H1 (cell line): ENCODE results near the gene C7orf25. TPM values are rescaled to one million over a fixed set of nuclear protein-coding genes. Genes with fewer than 3 reads are reported as not detected.

Experiments used
- CBX8 ChIP-seq: fragments of 300-800, 300-1000 bp; sonication (generic); IDR thresholded peaks from 2 replicates; pipeline ENCODE4 v1.7.1; 2016; ENCODE audit warnings: low read depth, low read length, borderline replicate concordance
- CHD2 ChIP-seq: IDR thresholded peaks from 2 replicates; pipeline ENCODE4 v1.6.1; 2012; ENCODE audit warnings: low read length, improper control_type of control experiment
- CTCF ChIP-seq, 3 experiments: IDR thresholded peaks; 1 replicate in 2 of 3; 2 replicates in 1 of 3; pipeline versions ENCODE4 v1.5.1 to v1.6.1; 2011; ENCODE audit warnings: low read length in 3 of 3, mild to moderate bottlenecking in 3 of 3, inconsistent platforms in 2 of 3, low read depth in 1 of 3, moderate library complexity in 1 of 3; ENCODE audit not compliant: insufficient read depth in 1 of 3; ENCODE audit errors: control extremely low read depth in 1 of 3
- FOSL1 ChIP-seq: IDR thresholded peaks from 2 replicates; pipeline ENCODE4 v1.6.1; 2011; ENCODE audit warnings: mild to moderate bottlenecking, low read depth, low read length, moderate library complexity; ENCODE audit not compliant: insufficient read depth
- MAX ChIP-seq: IDR thresholded peaks from 2 replicates; pipeline ENCODE4 v1.6.1; 2012; ENCODE audit warnings: inconsistent platforms
- POU5F1 ChIP-seq: IDR thresholded peaks from 2 replicates; pipeline ENCODE4 v1.6.1; 2011; ENCODE audit warnings: low read depth, mild to moderate bottlenecking, low read length, moderate library complexity
- SIX5 ChIP-seq: IDR thresholded peaks from 2 replicates; pipeline ENCODE4 v1.6.1; 2011; ENCODE audit warnings: mild to moderate bottlenecking, low read depth, low read length
- TAF1 ChIP-seq: IDR thresholded peaks from 2 replicates; pipeline ENCODE4 v1.6.1; 2011; ENCODE audit warnings: mild to moderate bottlenecking, low read depth, low read length
- polyA plus RNA-seq, 7 experiments: library from polyadenylated mRNA; depleted of rRNA in 3 of 7; stranded (reverse) in 5 of 7; unstranded in 2 of 7; fragments of >200 nt in 5 of 7; fragments of 200-250 nt in 2 of 7; gene quantifications; 1 replicate in 5 of 7; 2 replicates in 1 of 7; 4 replicates in 1 of 7; pipeline versions ENCODE4 v1.2.1 to v1.2.3, GENCODE V29; 2011 to 2013; ENCODE audit warnings: missing spikeins in 2 of 7, mixed read lengths in 2 of 7
- total RNA-seq: library from RNA; stranded (reverse); fragmentation: NEBNext Ultra II Directional; extraction: Animal tissue kit (Norgen Biotek cat#: 25700); gene quantifications from 2 replicates; pipeline ENCODE4 v1.2.1, GENCODE V29; 2021

The C7orf25 gene
- total and polyA plus RNA-seq, 2 of the 8 experiments (the other 6 are each of a cell fraction or from before 2014, with no cell fraction given) = 0.70 to 4.5 TPM

DNA sequence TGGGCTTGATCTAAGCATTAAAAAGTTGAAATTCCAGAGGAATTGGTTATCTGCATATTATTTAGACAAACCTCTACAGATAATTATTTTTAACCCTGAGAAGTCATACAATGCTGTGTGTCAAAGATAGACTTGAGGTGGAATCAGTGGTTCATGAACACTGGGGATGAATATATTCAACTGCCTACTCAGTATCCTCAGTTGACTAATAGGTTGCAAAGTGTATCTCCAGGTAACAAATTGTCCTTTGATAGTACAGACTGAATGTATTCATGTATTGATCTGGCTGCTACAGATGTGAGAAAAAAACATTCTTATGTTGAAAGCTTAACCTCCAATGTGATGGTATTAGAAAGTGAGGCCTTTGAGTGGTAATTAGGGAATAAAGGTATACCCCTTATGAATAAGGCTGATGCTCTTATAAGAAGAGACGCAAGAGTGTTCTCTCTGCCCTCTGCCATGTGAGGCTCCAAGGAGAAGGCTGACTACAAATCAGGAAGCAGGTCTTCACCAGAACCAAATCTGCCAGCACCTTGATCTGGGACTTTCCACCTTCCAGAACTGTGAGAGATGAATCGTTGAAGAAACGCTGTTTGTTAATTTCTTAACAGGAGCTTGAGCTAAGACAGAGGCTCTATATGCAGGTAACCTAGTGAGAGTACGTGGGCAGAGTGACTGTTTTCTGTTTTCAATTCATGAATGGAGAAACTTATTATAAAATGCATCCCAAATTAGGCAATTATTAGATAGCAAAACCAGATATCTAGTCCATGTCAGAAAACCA is 27.8 kb upstream of the C7orf25 start (continued):
- no peak for TF ChIP-seq CTCF (IDR thresholded peaks at IDR 0.05; ENCODE audit: control extremely low read depth in 1 of 3, insufficient read depth in 1 of 3, low read depth in 1 of 3, low read length in 3 of 3)
- no peak for TF ChIP-seq CHD2
- TF ChIP-seq FOSL1 = no peak
- TF ChIP-seq TAF1 = no peak
- TF ChIP-seq MAX = no peak
- no peak for TF ChIP-seq SIX5
- TF ChIP-seq POU5F1 = no peak
- no peak for TF ChIP-seq CBX8
